RWPE1 (cell line): ENCODE data around the gene MFF.

Experiments used
- CTCF ChIA-PET: fragments of 350-600 bp; sonication (Branson Sonifier 250); formaldehyde crosslinking; extraction: SDS; loops from one replicate; lab custom pipeline; 2021; lab: Yijun Ruan, JAX
- POLR2A ChIA-PET: fragments of 400-600 bp; formaldehyde crosslinking; extraction: SDS; loops from one replicate; lab custom pipeline; 2020; ENCODE audit warnings: antibody characterized with exemption; ENCODE audit not compliant: low non-redundant PET; lab: Yijun Ruan, JAX
- DNase-seq: peaks from one replicate; pipeline ENCODE4 v3.0.0; 2012; ENCODE audit warnings: low spot score
- H3K27ac ChIP-seq: fragments of 450-650 bp; 2 replicates; pipeline ENCODE4 v1.5.1; 2017
- TF ChIP-seq, protein P1 (sequence below): fragments of 450-650 bp; conservative IDR thresholded peaks from 2 replicates; pipeline ENCODE4 v1.5.1; 2017; ENCODE audit warnings: low read depth, mild to moderate bottlenecking

The MFF gene, protein sequence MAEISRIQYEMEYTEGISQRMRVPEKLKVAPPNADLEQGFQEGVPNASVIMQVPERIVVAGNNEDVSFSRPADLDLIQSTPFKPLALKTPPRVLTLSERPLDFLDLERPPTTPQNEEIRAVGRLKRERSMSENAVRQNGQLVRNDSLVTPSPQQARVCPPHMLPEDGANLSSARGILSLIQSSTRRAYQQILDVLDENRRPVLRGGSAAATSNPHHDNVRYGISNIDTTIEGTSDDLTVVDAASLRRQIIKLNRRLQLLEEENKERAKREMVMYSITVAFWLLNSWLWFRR

DNA sequence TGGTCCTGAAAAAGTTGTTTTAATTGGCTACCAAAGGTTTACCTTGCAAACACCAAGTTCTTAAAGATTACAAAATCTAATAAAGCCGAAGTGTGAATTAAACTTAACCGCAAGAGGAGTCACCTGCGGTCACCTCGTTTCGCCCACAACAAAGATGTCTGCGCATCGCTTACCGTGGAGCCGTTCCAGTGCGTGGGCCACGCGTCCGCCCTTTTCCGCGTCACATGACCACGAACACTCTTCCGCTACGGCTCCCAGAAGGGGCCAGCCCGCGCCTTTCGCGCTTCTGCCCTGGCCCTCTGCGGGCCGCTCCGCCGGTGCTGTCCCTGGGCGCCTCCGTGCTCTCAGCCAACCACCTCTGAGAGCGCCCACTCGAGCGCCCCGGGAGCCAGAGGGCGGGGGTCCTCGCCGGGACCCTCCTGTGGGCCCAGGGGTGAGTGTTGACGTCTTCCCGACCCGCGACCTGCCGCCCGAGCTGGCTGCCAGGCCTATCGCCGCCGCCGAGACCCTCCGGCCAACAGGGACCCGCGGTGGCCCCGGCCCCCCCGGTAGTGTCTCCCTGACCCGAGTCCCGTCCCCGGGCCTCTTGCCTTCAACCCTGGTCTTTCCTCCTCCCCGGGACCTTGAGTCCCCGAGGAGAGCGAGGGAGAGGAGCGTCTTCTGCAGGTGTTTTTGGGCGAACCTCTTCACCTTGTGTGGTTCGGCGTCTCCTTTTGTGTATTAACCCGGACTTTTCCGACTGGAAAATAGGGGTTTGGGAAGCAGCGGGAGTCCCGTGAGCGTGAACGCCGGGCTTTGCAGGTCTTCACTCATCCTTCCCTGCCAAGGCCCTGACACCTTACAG lies at the start of gene MFF:
Gene MFF, plus strand, starts transcription at position 257 of the 844 bp plus-strand sequence. CDS start 5,415 bp downstream, outside the sequence.
- H3K27ac ChIP-seq, result peak within 1 kb of the TSS; percentile 84
- TF ChIP-seq, protein P1, sequence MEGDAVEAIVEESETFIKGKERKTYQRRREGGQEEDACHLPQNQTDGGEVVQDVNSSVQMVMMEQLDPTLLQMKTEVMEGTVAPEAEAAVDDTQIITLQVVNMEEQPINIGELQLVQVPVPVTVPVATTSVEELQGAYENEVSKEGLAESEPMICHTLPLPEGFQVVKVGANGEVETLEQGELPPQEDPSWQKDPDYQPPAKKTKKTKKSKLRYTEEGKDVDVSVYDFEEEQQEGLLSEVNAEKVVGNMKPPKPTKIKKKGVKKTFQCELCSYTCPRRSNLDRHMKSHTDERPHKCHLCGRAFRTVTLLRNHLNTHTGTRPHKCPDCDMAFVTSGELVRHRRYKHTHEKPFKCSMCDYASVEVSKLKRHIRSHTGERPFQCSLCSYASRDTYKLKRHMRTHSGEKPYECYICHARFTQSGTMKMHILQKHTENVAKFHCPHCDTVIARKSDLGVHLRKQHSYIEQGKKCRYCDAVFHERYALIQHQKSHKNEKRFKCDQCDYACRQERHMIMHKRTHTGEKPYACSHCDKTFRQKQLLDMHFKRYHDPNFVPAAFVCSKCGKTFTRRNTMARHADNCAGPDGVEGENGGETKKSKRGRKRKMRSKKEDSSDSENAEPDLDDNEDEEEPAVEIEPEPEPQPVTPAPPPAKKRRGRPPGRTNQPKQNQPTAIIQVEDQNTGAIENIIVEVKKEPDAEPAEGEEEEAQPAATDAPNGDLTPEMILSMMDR, result peak; percentile 34
- peak; percentile 93 for DNase-seq
- POLR2A ChIA-PET, result no interaction called here
- CTCF ChIA-PET, result interaction anchor here (0.7 to 0.9 kb wide), 2 partner anchors 488 to 495 kb away, joined by 3 to 4 read pairs; partner anchors contain the start of gene CCL20

DNA sequence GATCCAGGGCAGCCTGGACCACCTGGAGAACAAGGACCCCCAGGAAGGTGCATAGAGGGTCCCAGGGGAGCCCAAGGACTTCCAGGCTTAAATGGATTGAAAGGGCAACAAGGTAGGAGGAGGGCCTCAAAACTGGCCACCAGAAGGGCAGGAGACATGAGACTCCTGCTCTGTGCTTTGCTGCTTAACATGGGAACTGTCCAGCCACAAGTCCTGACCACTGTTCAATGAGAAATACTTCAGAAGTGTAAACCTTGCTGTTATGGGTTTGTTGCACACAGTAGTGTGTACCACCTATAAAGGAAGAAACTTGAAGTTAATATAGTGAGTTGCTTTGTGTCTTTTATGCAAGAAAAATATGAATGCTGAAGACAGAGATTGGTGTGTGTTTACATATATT lies 44.2 kb upstream of the MFF start:
- TF ChIP-seq, protein P1, result no peak
- ChIA-PET CTCF (no interaction called here), POLR2A (no interaction called here)
- H3K27ac ChIP-seq, result no peak overlapping the region
- DNase-seq, result no peak

DNA sequence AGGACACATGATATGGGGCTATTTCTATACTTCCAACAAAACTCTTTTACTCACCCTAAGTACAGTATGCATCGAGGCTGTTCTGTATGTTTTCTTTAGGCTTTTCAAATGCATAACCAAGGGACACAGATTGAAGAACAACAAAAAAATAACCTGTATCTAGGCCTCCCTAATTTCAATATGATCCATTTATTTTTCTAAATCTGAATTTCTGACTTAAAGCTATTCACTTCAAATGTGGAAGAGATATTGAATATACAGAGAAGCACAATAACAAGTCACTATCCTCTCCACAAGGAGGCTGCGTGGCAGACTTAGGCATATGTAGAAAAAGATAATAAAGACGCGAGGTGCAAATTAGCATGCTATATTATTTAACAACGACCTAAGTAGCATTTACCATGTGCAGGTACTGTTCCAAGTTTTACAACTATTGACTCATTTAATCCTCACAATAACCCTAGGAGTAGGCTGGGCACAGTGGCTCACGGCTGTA lies 39.3 kb upstream of the MFF start:
- H3K27ac ChIP-seq, result no peak overlapping the region
- DNase-seq, result no peak
- ChIA-PET CTCF (no interaction called here), POLR2A (no interaction called here)
- TF ChIP-seq, protein P1, result no peak

DNA sequence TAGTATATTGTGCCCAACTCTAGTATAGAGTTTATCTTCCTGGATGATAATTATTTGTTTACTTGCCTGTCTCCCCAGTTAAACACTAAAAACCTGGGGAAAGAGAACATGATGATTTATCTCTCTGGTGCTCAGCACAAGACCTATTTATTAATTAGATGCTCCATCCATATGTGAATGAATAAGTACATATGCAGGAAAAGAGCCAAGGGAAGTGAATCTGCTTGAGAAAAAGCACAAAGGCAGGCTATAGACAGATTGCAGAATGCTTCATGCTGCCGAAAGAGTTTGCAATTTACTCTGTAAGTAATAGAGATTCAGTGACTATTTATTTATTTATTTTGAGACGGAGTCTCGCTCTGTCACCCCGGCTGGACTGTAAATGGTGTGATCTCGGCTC lies 37.3 kb upstream of the MFF start:
- POLR2A ChIA-PET, result no interaction called here
- CTCF ChIA-PET, result no interaction called here
- no peak for DNase-seq
- no peak overlapping the region for H3K27ac ChIP-seq
- TF ChIP-seq, protein P1, result no peak

DNA sequence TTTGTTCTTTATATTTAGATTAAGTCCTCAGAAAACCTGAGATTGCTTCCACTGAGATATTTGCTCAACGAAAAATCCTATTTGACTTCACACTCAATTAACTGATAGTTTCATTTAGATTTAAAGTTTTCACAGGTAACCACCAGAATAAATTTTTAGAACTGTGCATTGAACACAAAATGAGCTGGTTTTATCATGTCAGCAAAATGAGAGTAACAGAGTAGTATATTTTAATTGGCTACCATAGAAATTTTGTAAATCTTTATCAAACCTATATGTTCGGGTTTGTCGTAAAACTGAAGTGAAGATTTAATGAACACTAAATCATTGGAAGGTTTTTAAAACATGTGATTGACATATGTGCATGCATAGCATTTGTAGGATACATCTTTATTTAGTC lies 32.7 kb upstream of the MFF start:
- no peak overlapping the region for H3K27ac ChIP-seq
- TF ChIP-seq, protein P1, result no peak
- ChIA-PET CTCF (no interaction called here), POLR2A (no interaction called here)
- no peak for DNase-seq

DNA sequence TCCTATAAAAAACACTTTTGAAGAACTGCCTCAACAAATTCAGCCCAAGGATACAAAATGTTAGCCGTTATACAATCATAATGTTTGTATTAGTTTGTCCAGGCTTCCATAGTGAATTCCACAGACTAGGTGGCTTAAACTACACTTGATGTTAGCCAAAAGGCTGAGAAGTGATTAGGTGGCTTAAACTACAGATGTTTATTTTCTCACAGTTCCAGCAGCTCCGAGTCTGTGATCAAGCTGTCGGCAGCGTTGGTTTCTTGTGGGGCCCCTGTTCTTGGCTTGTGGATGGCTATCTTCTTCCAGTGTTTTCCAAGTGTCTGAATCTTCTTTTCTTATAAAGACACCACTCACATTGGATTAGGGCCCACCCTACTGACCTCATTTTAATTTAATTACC lies 31.5 kb upstream of the MFF start:
- POLR2A ChIA-PET, result no interaction called here
- CTCF ChIA-PET, result interaction anchor here (0.7 kb wide), 1 partner anchor 15 kb away, joined by 3 read pairs; no protein-coding TSS in a partner anchor
- H3K27ac ChIP-seq, result no peak overlapping the region
- DNase-seq, result no peak
- TF ChIP-seq, protein P1, result no peak
